ENCODE results near the gene SLC24A4. TPM values are rescaled to one million over a fixed set of nuclear protein-coding genes. Genes with fewer than 3 reads are reported as not detected.

Gene SLC24A4
- total RNA-seq, 1 donor from 2014 or later: not detected

DNA sequence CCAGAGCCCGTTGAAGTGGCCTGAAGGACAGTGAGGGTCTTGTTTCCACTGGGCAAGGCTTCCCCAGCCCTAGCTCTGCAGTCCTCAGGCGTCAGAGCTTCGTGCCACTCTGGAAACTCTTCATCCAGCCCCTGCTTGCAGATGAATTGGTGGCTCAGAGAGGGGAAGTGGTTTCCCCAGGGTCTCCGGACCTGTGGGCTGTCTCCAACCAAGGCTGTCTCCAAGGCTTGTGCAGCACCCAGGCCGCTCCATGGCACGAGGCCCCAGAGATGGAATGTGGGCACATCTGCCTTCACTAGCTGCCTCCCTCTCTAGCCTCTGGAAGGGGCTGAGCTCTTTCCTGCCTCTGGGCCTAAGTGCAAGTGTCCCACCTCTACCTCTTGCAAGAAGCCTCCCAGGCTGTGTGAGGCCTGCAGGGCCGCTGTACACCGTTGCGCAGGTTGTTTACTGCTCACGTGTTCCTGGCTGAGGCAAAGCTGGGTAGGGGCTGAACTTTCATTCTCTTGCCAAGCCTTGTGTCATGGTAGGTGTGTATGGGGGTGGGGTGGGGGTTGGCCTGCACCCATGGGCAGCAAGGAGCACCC is 201.7 kb downstream of the SLC24A4 start:
- no peaks in the 10 kb centered on the region for H3K36me3 Mint-ChIP-seq (ENCODE audit: unreplicated experiment)
- TF ChIP-seq, protein P1, sequence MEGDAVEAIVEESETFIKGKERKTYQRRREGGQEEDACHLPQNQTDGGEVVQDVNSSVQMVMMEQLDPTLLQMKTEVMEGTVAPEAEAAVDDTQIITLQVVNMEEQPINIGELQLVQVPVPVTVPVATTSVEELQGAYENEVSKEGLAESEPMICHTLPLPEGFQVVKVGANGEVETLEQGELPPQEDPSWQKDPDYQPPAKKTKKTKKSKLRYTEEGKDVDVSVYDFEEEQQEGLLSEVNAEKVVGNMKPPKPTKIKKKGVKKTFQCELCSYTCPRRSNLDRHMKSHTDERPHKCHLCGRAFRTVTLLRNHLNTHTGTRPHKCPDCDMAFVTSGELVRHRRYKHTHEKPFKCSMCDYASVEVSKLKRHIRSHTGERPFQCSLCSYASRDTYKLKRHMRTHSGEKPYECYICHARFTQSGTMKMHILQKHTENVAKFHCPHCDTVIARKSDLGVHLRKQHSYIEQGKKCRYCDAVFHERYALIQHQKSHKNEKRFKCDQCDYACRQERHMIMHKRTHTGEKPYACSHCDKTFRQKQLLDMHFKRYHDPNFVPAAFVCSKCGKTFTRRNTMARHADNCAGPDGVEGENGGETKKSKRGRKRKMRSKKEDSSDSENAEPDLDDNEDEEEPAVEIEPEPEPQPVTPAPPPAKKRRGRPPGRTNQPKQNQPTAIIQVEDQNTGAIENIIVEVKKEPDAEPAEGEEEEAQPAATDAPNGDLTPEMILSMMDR (IDR thresholded peaks at IDR 0.05): no peak
- no peaks in the 10 kb centered on the region for H3K27me3 Mint-ChIP-seq (ENCODE audit: unreplicated experiment)
- H3K4me1 Mint-ChIP-seq (ENCODE audit: unreplicated experiment): peaks cover 4% of the 10 kb centered on the region
- H3K4me3 Mint-ChIP-seq (ENCODE audit: unreplicated experiment): no peak overlapping the region
- DNase-seq (ENCODE audit: extremely low spot score, unreplicated experiment): no peak
- no peaks in the 10 kb centered on the region for H3K9me3 Mint-ChIP-seq (ENCODE audit: unreplicated experiment)
- H3K27ac Mint-ChIP-seq (ENCODE audit: unreplicated experiment): no peak overlapping the region

DNA sequence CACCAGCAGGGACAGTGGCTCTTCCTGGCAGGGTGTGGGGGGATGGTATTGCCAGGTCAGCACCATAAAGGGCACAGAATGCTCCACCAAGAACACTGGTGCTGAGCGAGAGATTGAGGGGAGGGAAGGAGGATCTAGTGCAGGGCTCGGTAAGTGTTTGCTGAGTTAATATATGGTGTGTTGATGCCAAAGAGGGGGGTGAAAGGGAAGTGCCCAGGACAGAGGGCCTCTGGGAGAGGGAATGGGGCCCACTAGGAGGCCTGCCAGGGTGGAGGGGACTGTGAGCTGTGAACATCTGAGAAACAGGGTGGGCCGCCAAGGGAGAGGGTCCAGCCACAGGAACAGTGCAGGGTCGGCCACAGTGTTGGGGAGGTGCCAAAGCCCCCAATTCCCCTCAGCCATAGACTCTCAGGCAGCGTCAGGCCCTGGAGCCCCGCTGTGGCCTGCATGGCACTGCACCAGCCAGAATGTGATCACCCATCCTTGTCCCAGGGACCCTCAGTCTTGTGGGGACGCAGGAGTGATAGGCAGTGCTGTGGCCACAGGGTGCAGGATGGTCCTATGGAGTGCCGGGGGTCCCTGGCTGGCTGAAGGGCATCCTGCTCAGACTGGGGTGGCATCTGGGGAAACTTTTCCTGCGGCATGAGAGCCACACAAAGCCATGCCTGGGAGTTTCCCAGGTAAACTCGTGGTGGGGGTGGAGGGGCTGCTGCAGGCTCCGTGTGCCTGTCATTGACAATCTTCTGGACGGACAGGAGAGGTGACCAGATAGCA is 202.5 kb downstream of the SLC24A4 start:
- Mint-ChIP-seq H3K4me3 (ENCODE audit: unreplicated experiment) (no peak overlapping the region), H3K9me3 (ENCODE audit: unreplicated experiment) (no peaks in the 10 kb centered on the region), H3K27ac (ENCODE audit: unreplicated experiment) (no peak overlapping the region)

DNA sequence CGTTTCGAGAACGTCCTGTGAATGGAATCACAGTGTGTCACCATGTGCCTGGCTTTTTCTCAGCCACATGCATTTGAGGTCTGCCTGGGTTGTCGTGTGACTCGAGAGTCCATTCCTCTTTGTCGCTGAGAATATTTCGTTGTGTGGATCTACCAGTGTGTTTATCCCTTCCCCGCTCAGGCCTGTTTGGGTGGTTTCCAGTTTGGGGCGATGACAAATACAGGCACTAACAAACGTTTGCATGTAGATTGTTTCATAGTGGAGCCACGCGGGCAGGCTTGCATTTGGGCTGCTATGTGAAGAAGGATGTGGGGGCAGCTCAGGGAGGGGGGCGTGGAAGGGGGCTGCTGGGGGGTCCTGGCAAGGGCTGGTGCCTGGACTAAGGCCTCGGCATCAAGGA is 204.8 kb downstream of the SLC24A4 start:
- Mint-ChIP-seq H3K27me3 (ENCODE audit: unreplicated experiment) (no peaks in the 10 kb centered on the region), H3K4me3 (ENCODE audit: unreplicated experiment) (no peak overlapping the region), H3K9me3 (ENCODE audit: unreplicated experiment) (no peaks in the 10 kb centered on the region), H3K36me3 (ENCODE audit: unreplicated experiment) (no peaks in the 10 kb centered on the region), H3K27ac (ENCODE audit: unreplicated experiment) (no peak overlapping the region), H3K4me1 (ENCODE audit: unreplicated experiment) (peaks cover 6% of the 10 kb centered on the region)
- no peak for DNase-seq (ENCODE audit: extremely low spot score, unreplicated experiment)
- TF ChIP-seq, protein P1 (IDR thresholded peaks at IDR 0.05): no peak

More for the DNA sequence above, 202.5 kb downstream of the SLC24A4 start:
- Mint-ChIP-seq H3K27me3 (ENCODE audit: unreplicated experiment) (no peaks in the 10 kb centered on the region), H3K4me1 (ENCODE audit: unreplicated experiment) (peaks cover 4% of the 10 kb centered on the region), H3K36me3 (ENCODE audit: unreplicated experiment) (no peaks in the 10 kb centered on the region)
- DNase-seq (ENCODE audit: extremely low spot score, unreplicated experiment): no peak
- TF ChIP-seq, protein P1 (IDR thresholded peaks at IDR 0.05): no peak

DNA sequence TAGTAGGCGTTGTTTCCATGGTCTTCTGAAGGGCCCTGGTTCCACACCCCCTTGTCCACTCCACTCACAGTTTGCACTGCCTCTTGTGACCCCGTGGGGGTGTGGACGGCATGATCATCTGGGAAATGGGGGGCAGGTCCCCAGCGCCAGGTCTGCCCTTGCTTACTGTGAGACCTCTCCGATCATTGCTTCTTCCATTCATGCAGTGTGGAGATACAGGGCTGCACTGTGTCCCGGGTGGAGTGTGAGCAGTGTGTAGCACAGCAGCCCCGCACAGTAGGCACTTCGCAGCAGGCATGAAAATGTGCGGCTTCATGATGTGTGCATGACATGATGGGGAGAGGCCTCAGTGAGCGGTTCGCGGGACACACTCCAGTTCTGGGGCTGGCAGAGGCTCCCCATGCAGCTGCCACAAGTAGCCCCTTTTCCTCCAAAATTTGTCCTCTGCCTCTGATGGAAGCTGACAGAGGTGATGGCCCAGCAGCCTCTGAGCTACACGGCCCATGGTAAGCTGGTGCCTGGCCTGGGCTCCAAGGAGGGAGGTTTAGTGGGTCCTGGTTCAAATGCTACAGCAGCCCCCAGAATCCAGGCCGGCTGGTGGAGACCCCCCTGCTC is 205.6 kb downstream of the SLC24A4 start:
- H3K36me3 Mint-ChIP-seq (ENCODE audit: unreplicated experiment): no peaks in the 10 kb centered on the region
- H3K27ac Mint-ChIP-seq (ENCODE audit: unreplicated experiment): no peak overlapping the region
- peaks cover 6% of the 10 kb centered on the region for H3K4me1 Mint-ChIP-seq (ENCODE audit: unreplicated experiment)
- no peaks in the 10 kb centered on the region for H3K9me3 Mint-ChIP-seq (ENCODE audit: unreplicated experiment)
- H3K27me3 Mint-ChIP-seq (ENCODE audit: unreplicated experiment): no peaks in the 10 kb centered on the region
- no peak for DNase-seq (ENCODE audit: extremely low spot score, unreplicated experiment)
- TF ChIP-seq, protein P1 (IDR thresholded peaks at IDR 0.05): no peak
- H3K4me3 Mint-ChIP-seq (ENCODE audit: unreplicated experiment): no peak overlapping the region

DNA sequence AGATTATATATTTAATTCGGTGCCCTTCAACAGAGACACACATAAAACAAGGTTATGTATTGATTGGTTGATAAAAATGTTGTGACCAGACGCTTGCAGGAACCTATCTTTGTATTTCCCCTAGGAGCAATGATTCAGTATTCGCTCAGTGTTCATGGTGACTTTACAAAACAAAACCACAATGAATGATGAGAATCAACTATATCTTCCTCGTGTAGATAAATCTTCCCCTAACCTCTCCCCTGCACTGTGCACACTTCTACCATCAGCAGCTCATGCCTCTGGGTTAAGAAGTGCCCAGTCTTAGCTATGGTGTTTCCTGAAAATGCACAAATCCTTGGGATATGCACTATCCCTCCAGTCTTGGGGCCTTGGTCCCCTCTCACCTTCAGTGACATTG is 206.9 kb downstream of the SLC24A4 start:
- Mint-ChIP-seq H3K27ac (ENCODE audit: unreplicated experiment) (no peak overlapping the region), H3K9me3 (ENCODE audit: unreplicated experiment) (no peaks in the 10 kb centered on the region), H3K36me3 (ENCODE audit: unreplicated experiment) (no peaks in the 10 kb centered on the region), H3K27me3 (ENCODE audit: unreplicated experiment) (no peaks in the 10 kb centered on the region), H3K4me3 (ENCODE audit: unreplicated experiment) (no peak overlapping the region), H3K4me1 (ENCODE audit: unreplicated experiment) (peaks cover 9% of the 10 kb centered on the region)
- no peak for DNase-seq (ENCODE audit: extremely low spot score, unreplicated experiment)
- TF ChIP-seq, protein P1 (IDR thresholded peaks at IDR 0.05): no peak
